Measurements from ENCODE around the gene RSBN1. TPM values are rescaled to one million over a fixed set of nuclear protein-coding genes. Genes with fewer than 3 reads are reported as not detected.

The RSBN1 gene
- total RNA-seq, 1 experiment from 2014 or later: 16.6 TPM

- Histone ChIP-seq H3K79me2 (ENCODE audit: insufficient read depth, low read length) (peaks cover 65% of the 10 kb centered on the region), H3K4me3 (replicated peaks in 1 of 2; ENCODE audit: low read depth in 1 of 2, low read length in 2 of 2) (no peak overlapping the region), H4K20me1 (ENCODE audit: insufficient read depth) (no peaks in the 10 kb centered on the region), H3K4me2 (ENCODE audit: low read length) (no peak overlapping the region), H3K9me3 (ENCODE audit: control insufficient read depth in 1 of 2, insufficient read depth in 1 of 2, low read depth in 1 of 2, low read length in 2 of 2) (no peaks in the 10 kb centered on the region), H3K36me3 (ENCODE audit: control insufficient read depth in 1 of 2, insufficient read depth in 2 of 2, low read length in 2 of 2) (no peaks in the 10 kb centered on the region), H3K27ac (ENCODE audit: low read depth, low read length) (no peak overlapping the region), H3K4me1 (ENCODE audit: control insufficient read depth in 1 of 2, insufficient read depth in 2 of 2, low read length in 2 of 2) (peaks cover 3 to 12% of the 10 kb centered on the region in 2 experiments), H3K27me3 (ENCODE audit: insufficient read depth, low read length) (no peaks in the 10 kb centered on the region), H2AFZ (ENCODE audit: low read depth, low read length, poor library complexity, severe bottlenecking) (no peak overlapping the region), H3K9me2 (ENCODE audit: insufficient read depth) (no peaks in the 10 kb centered on the region), H3K9ac (ENCODE audit: low read length) (no peak overlapping the region)
- DNase-seq (ENCODE audit: low read depth, low spot score) (no peak), ATAC-seq (no peak)
- TF ChIP-seq SRF (IDR thresholded peaks at IDR 0.05; ENCODE audit: low read depth) (no peak), REST (IDR thresholded peaks at IDR 0.05; ENCODE audit: low read depth) (no peak), RAD21 (IDR thresholded peaks at IDR 0.05; ENCODE audit: low read depth) (no peak), YY1 (IDR thresholded peaks at IDR 0.05; ENCODE audit: extremely low read depth, insufficient replicate concordance, low read depth, low read length) (no peak), ATF3 (IDR thresholded peaks at IDR 0.05) (no peak), ZBTB33 (IDR thresholded peaks at IDR 0.05; ENCODE audit: extremely low read depth, insufficient replicate concordance, low read length) (no peak), ELF1 (IDR thresholded peaks at IDR 0.05; ENCODE audit: borderline replicate concordance, low read depth) (no peak), MAX (IDR thresholded peaks at IDR 0.05) (no peak), ZNF274 (IDR thresholded peaks at IDR 0.05; ENCODE audit: low read depth, low read length) (no peak), CBX3 (IDR thresholded peaks at IDR 0.05; ENCODE audit: low read depth) (no peak), SP1 (IDR thresholded peaks at IDR 0.05; ENCODE audit: low read depth) (no peak), EGR1 (IDR thresholded peaks at IDR 0.05; ENCODE audit: low read depth) (no peak)
- ChIA-PET POLR2A (no interaction called here), CTCF (no interaction called here), RAD21 (ENCODE audit: low non-redundant PET in 1 of 2, low total read pairs in 2 of 2, uncharacterized antibody in 2 of 2, unreplicated experiment in 2 of 2) (no interaction called here)
- intact Hi-C loops (cut with micrococcal nuclease): no loop called here
- no TSS peak for BruUV-seq (replicated peaks)
These were observed 28.8 kb downstream of the RSBN1 start for GRCh38 chr1:113783254-113784103.
